ENCODE measurements around the gene PPP2R1A.
A peak's percentile ranks its signal among the peaks of the same experiment; 100 is the strongest.

The PPP2R1A gene

DNA sequence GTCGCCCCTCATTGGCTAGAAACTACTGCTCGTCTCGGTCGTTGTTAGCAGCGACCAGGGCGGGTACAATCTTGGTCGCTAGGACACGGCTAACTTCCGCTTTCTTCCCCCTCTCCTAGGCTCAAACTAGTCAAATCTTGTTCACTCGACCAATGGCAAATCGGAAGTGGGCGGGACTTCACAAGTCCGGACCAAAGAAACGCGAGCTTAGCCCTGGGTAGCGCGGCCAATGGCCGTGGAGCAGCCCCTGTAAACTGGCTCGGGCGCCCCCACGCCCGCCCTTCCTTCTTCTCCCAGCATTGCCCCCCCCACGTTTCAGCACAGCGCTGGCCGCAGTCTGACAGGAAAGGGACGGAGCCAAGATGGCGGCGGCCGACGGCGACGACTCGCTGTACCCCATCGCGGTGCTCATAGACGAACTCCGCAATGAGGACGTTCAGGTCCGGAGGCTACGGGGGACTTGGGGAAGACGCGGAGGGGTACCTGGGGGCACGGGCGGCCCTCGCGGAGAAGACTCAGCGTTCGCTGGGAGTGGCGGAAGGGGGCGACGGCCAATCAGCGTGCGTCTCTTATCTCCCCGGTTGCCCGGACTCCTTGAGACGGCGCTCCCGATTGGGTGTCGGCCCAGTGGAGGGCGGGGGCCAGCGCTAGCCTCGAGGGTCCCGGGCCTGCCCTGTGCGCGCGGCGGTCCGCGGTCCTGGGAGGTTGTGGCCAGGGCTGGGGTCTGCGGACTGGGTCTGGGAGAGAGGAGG lies at the start of gene PPP2R1A:
PPP2R1A (plus strand) TSS at position 318 of the 752 bp plus-strand sequence; CDS start at position 363, 45 bp downstream.
- DNase-seq = peak; percentile 98

GRCh38 chr19:52141203-52141602 lies 48.6 kb upstream of the PPP2R1A start:
- DNase-seq = no peak

GRCh38 chr19:52142001-52142595 lies 47.8 kb upstream of the PPP2R1A start:
- no peak for DNase-seq

GRCh38 chr19:52148256-52148655 lies 41.6 kb upstream of the PPP2R1A start:
- no peak for DNase-seq

GRCh38 chr19:52155596-52156359 lies 34.1 kb upstream of the PPP2R1A start:
- DNase-seq = no peak

DNA sequence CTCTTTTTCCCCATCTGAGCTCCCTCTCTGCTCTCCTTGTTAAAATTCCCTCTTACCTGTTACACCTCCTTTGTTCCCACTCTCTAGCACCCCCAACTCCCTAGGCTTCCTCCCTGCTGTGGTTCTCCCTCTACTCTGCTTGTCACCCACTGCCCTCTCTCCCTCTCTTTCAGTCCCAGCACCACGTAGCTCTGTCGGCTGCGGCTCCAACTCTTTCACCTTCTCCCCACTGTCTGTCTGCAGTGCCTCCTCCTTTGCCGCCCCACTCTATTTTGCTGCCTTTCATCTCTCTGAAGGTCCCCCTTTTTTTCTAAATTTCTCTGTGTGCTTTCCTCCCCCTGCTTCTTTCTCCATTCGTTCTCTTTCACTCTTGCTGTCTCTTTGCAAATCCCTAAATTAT lies 19.5 kb upstream of the PPP2R1A start:
- DNase-seq = no peak

DNA sequence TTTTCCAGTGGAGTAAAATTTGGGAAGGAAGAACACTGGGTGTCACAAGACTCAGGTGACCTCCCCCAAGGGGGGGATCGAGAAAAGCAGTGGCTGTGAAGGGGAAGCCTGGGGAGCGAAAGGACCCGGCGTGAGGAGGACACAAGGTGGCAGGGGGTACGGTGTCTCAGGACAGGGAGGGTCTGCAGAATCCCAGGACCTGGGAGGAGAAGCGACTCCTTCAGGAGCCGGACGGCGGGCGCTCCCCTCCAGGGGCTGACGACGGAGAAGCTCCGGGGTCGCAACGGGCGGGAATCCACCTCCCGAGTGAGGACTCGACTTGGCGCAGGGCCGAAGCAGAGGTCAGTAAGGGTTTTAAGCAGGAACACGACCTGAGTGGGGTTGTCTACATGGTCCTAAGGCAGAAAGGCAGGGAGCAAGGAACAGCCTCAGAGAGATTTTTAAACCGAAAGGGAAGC lies 19.0 kb upstream of the PPP2R1A start:
- no peak for DNase-seq

DNA sequence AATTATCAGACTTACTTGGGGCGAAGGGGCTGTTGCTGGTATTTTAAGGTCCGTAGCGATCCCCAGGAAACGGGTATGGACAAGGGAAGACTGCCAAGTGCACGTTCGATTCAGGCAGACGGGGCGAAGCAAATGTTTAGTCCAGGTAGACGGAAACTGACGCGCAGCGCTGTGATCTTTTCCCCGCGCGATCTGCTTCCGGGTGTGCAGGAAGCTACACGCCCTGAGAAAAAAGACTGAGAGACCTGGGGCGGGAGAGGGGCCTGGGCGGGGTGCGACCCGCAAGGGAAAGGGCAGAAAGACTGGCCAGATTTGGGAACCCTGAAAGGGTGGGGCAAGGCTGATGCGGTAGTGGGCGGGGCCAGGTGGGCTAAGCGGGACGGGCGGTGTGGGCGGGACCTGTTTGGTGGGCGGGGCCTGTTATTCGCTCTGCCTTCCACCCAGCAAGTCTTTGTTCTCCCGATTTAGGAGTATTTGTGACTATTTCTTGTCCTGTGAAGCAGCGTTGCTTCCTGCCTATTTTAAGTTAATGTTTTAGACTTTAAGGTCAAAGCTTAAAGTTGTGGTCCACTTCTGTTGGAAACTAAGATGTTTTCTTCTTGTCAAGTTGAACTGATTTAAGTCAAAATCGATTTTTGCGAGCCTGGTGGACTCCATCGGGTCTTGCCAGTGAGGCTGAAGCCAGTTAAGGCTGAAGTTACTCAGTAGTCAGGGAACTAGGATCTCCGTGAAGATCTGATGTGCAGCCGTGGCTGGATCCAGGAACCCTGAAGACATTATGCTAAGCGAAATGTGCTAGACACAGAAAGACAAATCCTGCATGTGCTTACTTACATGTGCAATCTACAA lies 18.3 kb upstream of the PPP2R1A start, which contains the start of gene ZNF836:
ZNF836 (minus strand) TSS at position 301 of the 849 bp plus-strand sequence. CDS start 3,549 bp downstream, outside the sequence.
- DNase-seq = no peak

- DNase-seq = no peak
Observed at GRCh38 chr19:52172347-52172746, 17.5 kb upstream of the PPP2R1A start.

GRCh38 chr19:52176574-52176973 lies 13.3 kb upstream of the PPP2R1A start:
- DNase-seq = no peak

DNA sequence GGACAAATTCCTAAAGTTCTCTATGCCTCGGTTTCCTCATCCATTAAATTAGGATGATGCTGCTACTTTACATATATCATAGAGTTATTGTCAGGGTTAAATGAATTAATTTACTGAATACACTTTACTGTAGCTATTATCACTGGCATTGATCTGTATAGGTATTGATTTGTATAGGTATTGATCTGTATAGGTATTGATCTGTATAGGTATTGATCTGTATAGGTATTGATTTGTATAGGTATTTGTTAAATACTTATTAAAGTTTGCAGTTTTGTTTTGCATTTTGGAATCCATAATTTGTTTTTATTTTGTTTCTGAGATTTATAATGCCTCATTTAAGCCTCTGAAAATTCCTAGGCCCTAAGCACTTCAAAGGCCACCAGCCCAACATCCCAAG lies 2.4 kb upstream of the PPP2R1A start:
- DNase-seq = no peak

GRCh38 chr19:52188822-52189734 lies 774 bp upstream of the PPP2R1A start:
- no peak for DNase-seq

GRCh38 chr19:52190487-52191293 lies 838 bp downstream of the PPP2R1A start:
- DNase-seq = no peak

DNA sequence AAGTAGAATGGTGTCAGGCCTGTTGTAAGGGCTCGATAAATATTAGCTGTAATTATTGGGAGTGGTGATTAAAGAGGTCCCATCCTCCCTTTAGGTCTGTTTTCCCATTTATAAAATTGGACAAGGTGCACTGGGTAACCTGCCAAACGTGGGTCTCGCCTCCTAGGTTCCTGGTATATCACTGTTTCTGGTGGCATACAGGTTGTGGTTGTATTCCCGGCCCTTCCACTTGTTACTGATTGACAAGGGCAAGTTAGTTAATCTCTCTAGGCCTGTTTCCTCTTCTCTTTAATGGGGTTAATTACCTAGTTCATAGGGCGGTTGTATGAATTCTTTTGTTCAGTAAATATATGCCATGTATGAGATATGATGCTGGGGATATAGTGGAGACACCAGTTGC lies 1.5 kb downstream of the PPP2R1A start:
- DNase-seq = no peak

- DNase-seq = no peak
Observed at GRCh38 chr19:52191951-52192350, 2.1 kb downstream of the PPP2R1A start.

DNA sequence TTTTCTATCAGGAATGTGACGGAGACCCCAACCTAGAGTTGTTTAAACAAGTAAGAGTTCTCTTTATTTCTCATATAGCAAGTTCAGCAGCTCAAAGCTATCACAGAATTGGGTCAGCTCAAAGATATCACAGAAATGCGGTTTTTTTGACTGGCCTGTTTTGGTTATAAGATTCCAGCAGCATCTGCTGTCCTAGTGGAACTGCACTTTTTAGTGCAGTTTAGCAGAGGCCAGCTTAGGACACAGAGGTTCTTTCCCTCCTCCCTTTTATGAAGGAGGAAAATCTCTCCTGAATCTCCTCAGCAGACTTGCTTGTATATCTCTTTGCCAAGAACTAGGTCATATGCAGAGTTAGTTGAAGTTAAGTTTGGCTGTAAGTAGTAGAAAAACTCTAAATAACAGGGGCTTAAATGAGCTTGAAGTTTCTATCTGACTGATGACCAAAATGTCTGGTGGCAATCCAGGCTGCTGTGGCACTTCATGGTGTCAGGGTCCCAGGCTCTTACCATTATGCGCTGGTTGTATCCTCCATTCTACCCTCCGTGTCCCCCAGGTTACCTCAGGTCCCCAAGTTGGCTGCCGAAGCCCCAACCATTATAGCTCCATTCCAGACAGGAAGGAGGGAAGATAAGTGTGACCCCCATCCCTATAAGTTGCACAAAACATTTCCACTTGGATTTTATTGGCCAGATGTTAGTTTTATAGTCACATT lies 6.6 kb downstream of the PPP2R1A start:
- no peak for DNase-seq

GRCh38 chr19:52197964-52198363 lies 8.1 kb downstream of the PPP2R1A start:
- DNase-seq = no peak

- DNase-seq = no peak
Observed at GRCh38 chr19:52198678-52199077, 8.8 kb downstream of the PPP2R1A start.

DNA sequence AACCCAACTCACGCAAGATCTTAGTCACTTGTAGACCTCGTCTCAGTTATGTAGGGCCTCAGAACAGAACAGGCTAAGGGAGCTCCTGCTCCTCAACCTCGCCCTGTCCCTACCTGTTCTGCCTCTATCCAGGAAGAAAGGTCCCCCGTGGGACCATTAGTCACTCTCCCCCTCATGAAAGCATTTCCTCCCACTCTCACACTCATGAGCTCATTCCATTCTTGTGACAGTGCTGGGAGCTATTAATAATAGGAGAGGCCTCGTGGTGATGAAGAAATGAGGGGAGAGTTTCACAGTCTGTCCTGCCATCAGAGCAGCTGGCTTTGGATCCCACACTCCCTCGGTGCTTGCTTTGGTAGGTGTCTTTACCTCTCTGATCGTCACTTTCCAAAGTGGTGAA lies 10.2 kb downstream of the PPP2R1A start:
- DNase-seq = no peak

Data from SIG-M5 (cell line).